Activated CD4-positive, alpha-beta memory T cell treated with anti-CD3 and anti-CD28 coated beads, Interleukin-2, amount 10 ng/mL, durations not matched to agents 7 days and 5 days (primary cell): Measurements from ENCODE around the gene FKBP9. TPM values are rescaled to one million over a fixed set of nuclear protein-coding genes. Genes with fewer than 3 reads are reported as not detected.
"Not testable (repeated sequence)": the region's sequence is repeated elsewhere in the genome, so short reads cannot be mapped to it uniquely, and the experiment has no call there.

Source experiments
- CTCF ChIA-PET: fragments of 350-600 bp; sonication (Branson Sonifier 250); formaldehyde crosslinking; loops from one replicate; lab custom pipeline; 2021; ENCODE audit warnings: antibody characterized with exemption, inconsistent platforms; lab: Charles Lee
- POLR2A ChIA-PET: fragments of 350-600 bp; sonication (Branson Sonifier 250); formaldehyde crosslinking; loops from one replicate; lab custom pipeline; 2021; ENCODE audit warnings: antibody characterized with exemption; lab: Charles Lee
- DNase-seq: peaks from one replicate; pipeline ENCODE4 v3.0.0-alpha.2; 2020
- H3K27ac Mint-ChIP-seq: one replicate; pipeline ENCODE4 v1.8.0; 2021; ENCODE audit warnings: mild to moderate bottlenecking, mixed read lengths
- H3K27me3 Mint-ChIP-seq: one replicate; pipeline ENCODE4 v1.8.0; 2021; ENCODE audit warnings: mixed read lengths
- H3K36me3 Mint-ChIP-seq: one replicate; pipeline ENCODE4 v1.8.0; 2021; ENCODE audit warnings: low read depth, mixed read lengths
- H3K4me1 Mint-ChIP-seq: one replicate; pipeline ENCODE4 v1.8.0; 2021; ENCODE audit warnings: mixed read lengths
- H3K4me3 Mint-ChIP-seq: one replicate; pipeline ENCODE4 v1.8.0; 2021; ENCODE audit warnings: mild to moderate bottlenecking, mixed read lengths
- H3K9me3 Mint-ChIP-seq: one replicate; pipeline ENCODE4 v1.8.0; 2021; ENCODE audit warnings: mixed read lengths
- total RNA-seq, 2 experiments: library from RNA; stranded (reverse); gene quantifications; one replicate each; pipeline ENCODE4 v1.2.3, GENCODE V29; 2021

Gene FKBP9
- total RNA-seq, result 1 to 10 TPM in 1 of 2 experiments, under 1 TPM in 1; 0.98 to 1.2 TPM

- Mint-ChIP-seq H3K4me1 (peaks cover 7% of the 10 kb centered on the region), H3K36me3 (peaks cover 3% of the 10 kb centered on the region), H3K4me3 (peak within 1 kb of the TSS; percentile 77), H3K9me3 (no peaks in the 10 kb centered on the region), H3K27ac (no peak within 1 kb of the TSS), H3K27me3 (peaks cover 23% of the 10 kb centered on the region)
- peak; percentile 26 for DNase-seq
- POLR2A ChIA-PET, result interaction anchor here (1.7 kb wide), 1 partner anchor 14 kb away, joined by 4 read pairs; no protein-coding TSS in a partner anchor
- CTCF ChIA-PET, result interaction anchor here (1.2 kb wide), 1 partner anchor 111 kb away, joined by 3 read pairs; no protein-coding TSS in a partner anchor
These were observed at the start of gene FKBP9 for GRCh38 chr7:32957326-32958045. Gene FKBP9 (plus strand): TSS chr7:32957440. CDS start chr7:32957574, 134 bp downstream.

DNA sequence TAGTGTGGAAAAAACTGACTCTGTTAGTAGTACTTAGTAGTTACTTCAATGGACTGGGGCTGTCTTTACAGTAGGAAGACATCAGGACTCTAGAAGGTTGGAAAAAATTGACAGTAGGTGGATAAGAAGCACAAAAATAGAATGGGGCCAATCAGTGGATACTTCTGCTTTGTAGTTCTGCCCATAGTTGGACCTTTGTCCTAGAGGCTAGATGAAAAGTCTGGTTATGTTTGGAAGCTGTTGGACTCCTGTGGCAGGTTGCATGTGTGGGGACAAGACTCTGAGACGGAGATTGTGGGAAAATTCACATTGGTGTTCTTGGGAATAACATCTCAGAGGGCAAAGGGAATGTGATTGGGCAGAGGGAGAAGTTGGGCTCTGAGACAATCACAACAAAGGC lies 47.0 kb upstream of the FKBP9 start:
- POLR2A ChIA-PET, result no interaction called here
- CTCF ChIA-PET, result no interaction called here
- DNase-seq, result no peak
- H3K4me3 Mint-ChIP-seq, result no peak overlapping the region
- H3K4me1 Mint-ChIP-seq, result peaks cover 9% of the 10 kb centered on the region
- H3K27me3 Mint-ChIP-seq, result no peaks in the 10 kb centered on the region
- H3K9me3 Mint-ChIP-seq, result no peaks in the 10 kb centered on the region
- H3K36me3 Mint-ChIP-seq, result no peaks in the 10 kb centered on the region
- no peak overlapping the region for H3K27ac Mint-ChIP-seq

DNA sequence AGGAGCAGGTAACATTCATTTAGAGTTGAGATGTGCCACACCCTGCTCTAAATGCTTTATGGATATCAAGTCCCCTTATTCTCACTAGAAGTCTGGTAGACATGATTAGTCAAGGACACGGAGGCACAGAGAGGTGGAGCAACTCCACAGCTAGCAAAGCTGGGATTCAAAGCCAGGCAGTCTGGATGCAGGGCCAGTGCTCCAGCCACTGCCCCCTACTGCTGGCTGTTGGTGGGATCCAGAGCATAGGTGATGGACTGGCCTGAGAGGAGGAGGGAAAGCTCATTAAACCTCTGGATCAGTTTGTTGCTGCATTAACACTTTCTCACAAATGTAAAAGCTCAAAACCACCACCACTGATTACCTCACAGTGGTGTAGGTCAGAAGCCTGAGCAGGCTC lies 43.1 kb upstream of the FKBP9 start:
- Mint-ChIP-seq H3K4me1 (no peaks in the 10 kb centered on the region), H3K27ac (no peak overlapping the region), H3K9me3 (no peaks in the 10 kb centered on the region), H3K4me3 (no peak overlapping the region), H3K36me3 (peaks cover 5% of the 10 kb centered on the region), H3K27me3 (no peaks in the 10 kb centered on the region)
- ChIA-PET POLR2A (no interaction called here), CTCF (interaction anchor here (0.9 kb wide), 1 partner anchor 25 kb away, joined by 3 read pairs; no protein-coding TSS in a partner anchor)
- DNase-seq, result no peak

DNA sequence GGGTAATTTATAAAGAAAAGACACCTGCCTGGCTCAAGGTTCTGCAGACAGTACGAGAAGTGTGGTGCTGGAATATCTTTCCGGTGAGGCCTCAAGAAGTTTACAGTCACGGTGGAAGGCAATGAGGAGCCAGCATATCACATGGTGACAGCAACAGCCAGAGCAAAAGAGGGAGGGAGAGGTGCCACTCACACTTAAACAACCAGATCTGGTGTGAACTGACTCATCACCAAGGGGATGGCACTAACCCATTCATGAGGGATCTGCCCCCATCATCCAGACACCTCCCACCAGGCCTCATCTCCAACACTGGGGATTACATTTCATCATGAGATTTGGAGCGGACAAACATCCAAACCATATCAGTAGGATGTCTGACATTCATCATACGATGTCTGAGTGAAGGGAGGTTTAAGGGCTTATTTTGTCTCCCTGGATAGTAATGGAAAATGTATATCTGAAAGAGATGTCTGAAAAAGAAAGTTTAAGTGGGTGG lies 42.2 kb upstream of the FKBP9 start:
- no peaks in the 10 kb centered on the region for H3K4me1 Mint-ChIP-seq
- ChIA-PET CTCF (no interaction called here), POLR2A (no interaction called here)
- H3K27me3 Mint-ChIP-seq, result no peaks in the 10 kb centered on the region
- H3K36me3 Mint-ChIP-seq, result peaks cover 5% of the 10 kb centered on the region
- no peak overlapping the region for H3K27ac Mint-ChIP-seq
- no peaks in the 10 kb centered on the region for H3K9me3 Mint-ChIP-seq
- DNase-seq, result no peak
- no peak overlapping the region for H3K4me3 Mint-ChIP-seq

- no peaks in the 10 kb centered on the region for H3K9me3 Mint-ChIP-seq
- no peaks in the 10 kb centered on the region for H3K4me1 Mint-ChIP-seq
- peaks cover 5% of the 10 kb centered on the region for H3K36me3 Mint-ChIP-seq
- POLR2A ChIA-PET, result no interaction called here
- no peak overlapping the region for H3K4me3 Mint-ChIP-seq
- CTCF ChIA-PET, result no interaction called here
- H3K27ac Mint-ChIP-seq, result no peak overlapping the region
- H3K27me3 Mint-ChIP-seq, result no peaks in the 10 kb centered on the region
- DNase-seq, result no peak
These were observed 41.2 kb upstream of the FKBP9 start for GRCh38 chr7:32916006-32916405.

DNA sequence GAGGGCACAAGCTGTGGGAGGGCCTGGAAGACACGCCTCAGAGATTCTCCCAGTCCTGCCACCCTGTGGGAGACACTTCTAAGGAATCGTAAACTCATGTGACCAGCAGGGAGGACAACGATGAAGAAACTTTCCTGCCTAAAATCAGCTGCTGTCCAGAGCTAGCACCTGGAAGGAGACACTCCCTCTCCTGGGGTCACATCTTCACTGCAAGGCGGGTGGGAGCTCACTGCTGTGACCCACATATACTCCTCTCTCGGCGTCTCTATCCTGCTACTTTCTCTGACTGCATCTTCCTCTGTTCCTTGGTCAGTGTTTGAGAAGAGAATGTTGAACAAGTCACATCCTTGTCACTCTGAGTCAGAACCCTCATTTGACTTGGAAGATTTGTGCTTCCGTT lies 40.2 kb upstream of the FKBP9 start:
- DNase-seq, H3K9me3 Mint-ChIP-seq, POLR2A ChIA-PET, H3K4me1 Mint-ChIP-seq, H3K4me3 Mint-ChIP-seq, H3K27ac Mint-ChIP-seq, H3K27me3 Mint-ChIP-seq, CTCF ChIA-PET, H3K36me3 Mint-ChIP-seq: not testable (repeated sequence)

- Mint-ChIP-seq H3K4me3 (no peak overlapping the region), H3K4me1 (no peaks in the 10 kb centered on the region), H3K36me3 (peaks cover 9% of the 10 kb centered on the region), H3K9me3 (no peaks in the 10 kb centered on the region), H3K27me3 (no peaks in the 10 kb centered on the region), H3K27ac (no peak overlapping the region)
- no peak for DNase-seq
- CTCF ChIA-PET, result no interaction called here
- POLR2A ChIA-PET, result no interaction called here
These were observed 35.3 kb upstream of the FKBP9 start for GRCh38 chr7:32921896-32922295.

DNA sequence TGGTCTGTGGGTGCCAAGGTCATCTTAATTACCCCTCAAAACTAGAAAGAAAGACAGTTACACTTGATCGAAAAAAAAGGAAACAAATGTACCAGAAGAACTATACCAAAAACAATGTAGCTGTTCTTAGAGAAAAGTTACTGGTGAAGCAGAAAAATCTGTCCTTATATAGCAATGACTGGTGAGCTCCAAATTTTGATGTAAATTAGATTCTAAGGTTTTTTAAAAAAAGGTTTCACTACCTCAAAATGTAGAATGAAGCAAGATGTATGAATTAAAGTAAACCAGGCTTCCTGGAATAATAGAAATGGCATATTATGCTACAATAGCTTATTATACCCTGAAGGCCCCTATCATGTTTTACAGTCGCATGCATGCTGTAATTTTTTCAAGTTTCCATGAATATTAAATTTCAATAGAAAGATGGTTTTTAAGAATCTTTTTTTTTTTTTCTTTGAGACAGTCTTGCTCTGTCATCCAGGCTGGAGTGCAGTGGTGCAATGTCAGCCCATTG lies 28.4 kb upstream of the FKBP9 start:
- POLR2A ChIA-PET, result interaction anchor here (0.8 kb wide), 1 partner anchor 23 kb away, joined by 4 read pairs; no protein-coding TSS in a partner anchor

GRCh38 chr7:32929430-32930143 lies 27.7 kb upstream of the FKBP9 start:
- no peaks in the 10 kb centered on the region for H3K4me1 Mint-ChIP-seq
- H3K4me3 Mint-ChIP-seq, result no peak overlapping the region
- H3K36me3 Mint-ChIP-seq, result peaks cover 17% of the 10 kb centered on the region
- H3K27ac Mint-ChIP-seq, result no peak overlapping the region
- no peak for DNase-seq
- no peaks in the 10 kb centered on the region for H3K9me3 Mint-ChIP-seq
- H3K27me3 Mint-ChIP-seq, result no peaks in the 10 kb centered on the region
- ChIA-PET CTCF (interaction anchor here (0.7 kb wide), 1 partner anchor 84 kb away, joined by 3 read pairs; no protein-coding TSS in a partner anchor), POLR2A (interaction anchor here (0.8 kb wide), 1 partner anchor 24 kb away, joined by 4 read pairs; no protein-coding TSS in a partner anchor)

More for the DNA sequence above, 28.4 kb upstream of the FKBP9 start:
- H3K27ac Mint-ChIP-seq, result no peak overlapping the region
- CTCF ChIA-PET, result interaction anchor here (0.7 kb wide), 1 partner anchor 83 kb away, joined by 3 read pairs; no protein-coding TSS in a partner anchor
- H3K4me1 Mint-ChIP-seq, result no peaks in the 10 kb centered on the region
- no peaks in the 10 kb centered on the region for H3K9me3 Mint-ChIP-seq
- no peak overlapping the region for H3K4me3 Mint-ChIP-seq
- H3K36me3 Mint-ChIP-seq, result peaks cover 18% of the 10 kb centered on the region
- DNase-seq, result no peak
- no peaks in the 10 kb centered on the region for H3K27me3 Mint-ChIP-seq

DNA sequence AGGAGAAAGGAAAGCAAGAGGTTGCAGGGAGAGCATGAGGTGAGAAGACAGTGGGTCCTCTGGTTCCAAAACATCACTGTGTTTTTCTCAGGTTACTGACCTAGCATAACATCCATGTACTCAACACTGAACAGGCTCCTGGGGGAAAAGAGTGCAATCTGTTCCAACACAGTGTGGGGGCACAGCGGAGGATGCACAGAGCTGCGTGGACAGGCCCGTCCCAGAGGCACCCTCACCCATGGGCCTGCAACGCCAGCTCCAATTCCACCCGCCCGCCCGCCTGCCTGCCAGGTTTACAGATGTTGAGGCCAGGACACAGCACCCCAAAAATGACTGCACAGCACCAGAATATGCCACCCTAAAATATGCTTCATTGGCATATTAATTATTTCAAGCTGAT lies 26.9 kb upstream of the FKBP9 start:
- POLR2A ChIA-PET, result no interaction called here

GRCh38 chr7:32935558-32935957 lies 21.7 kb upstream of the FKBP9 start:
- POLR2A ChIA-PET, result no interaction called here
- no peak for DNase-seq
- Mint-ChIP-seq H3K9me3 (no peaks in the 10 kb centered on the region), H3K27me3 (no peaks in the 10 kb centered on the region), H3K4me3 (no peak overlapping the region), H3K36me3 (peaks cover 10% of the 10 kb centered on the region), H3K4me1 (peaks cover 6% of the 10 kb centered on the region), H3K27ac (no peak overlapping the region)
- CTCF ChIA-PET, result interaction anchor here (1.2 kb wide), 1 partner anchor 89 kb away, joined by 3 read pairs; no protein-coding TSS in a partner anchor

More for the DNA sequence above, 26.9 kb upstream of the FKBP9 start:
- H3K27ac Mint-ChIP-seq, result no peak overlapping the region
- DNase-seq, result no peak
- no peaks in the 10 kb centered on the region for H3K27me3 Mint-ChIP-seq
- H3K4me3 Mint-ChIP-seq, result no peak overlapping the region
- CTCF ChIA-PET, result interaction anchor here (0.8 kb wide), 1 partner anchor 11 kb away, joined by 3 read pairs; no protein-coding TSS in a partner anchor
- no peaks in the 10 kb centered on the region for H3K9me3 Mint-ChIP-seq
- peaks cover 17% of the 10 kb centered on the region for H3K36me3 Mint-ChIP-seq
- H3K4me1 Mint-ChIP-seq, result no peaks in the 10 kb centered on the region

GRCh38 chr7:32936689-32937088 lies 20.6 kb upstream of the FKBP9 start:
- Mint-ChIP-seq H3K4me1 (peaks cover 13% of the 10 kb centered on the region), H3K36me3 (peaks cover 13% of the 10 kb centered on the region), H3K9me3 (no peaks in the 10 kb centered on the region), H3K4me3 (no peak overlapping the region), H3K27ac (no peak overlapping the region), H3K27me3 (no peaks in the 10 kb centered on the region)
- no peak for DNase-seq
- ChIA-PET POLR2A (interaction anchor here (0.7 kb wide), 1 partner anchor 44 kb away, joined by 3 read pairs; no protein-coding TSS in a partner anchor), CTCF (interaction anchor here (1.2 kb wide), 1 partner anchor 90 kb away, joined by 3 read pairs; no protein-coding TSS in a partner anchor)
